Neural progenitor cell (in vitro differentiated cells): Measurements from ENCODE around the gene FLG. TPM values are rescaled to one million over a fixed set of nuclear protein-coding genes. Genes with fewer than 3 reads are reported as not detected.

Source experiments
- DNase-seq: peaks from one replicate; pipeline ENCODE4 v3.0.0-alpha.2; 2016; ENCODE audit warnings: low spot score
- H2AFZ ChIP-seq: fragments of 200-600 bp; sonication (generic); replicated peaks from 2 replicates; pipeline ENCODE4 v1.6.1; 2016; ENCODE audit warnings: antibody characterized with exemption
- H3F3A ChIP-seq: fragments of 200-600 bp; sonication (generic); 2 replicates; pipeline ENCODE4 v1.6.1; 2016; ENCODE audit warnings: antibody characterized with exemption, low read depth
- H3K27ac ChIP-seq: fragments of 200-600 bp; sonication (generic); 2 replicates; pipeline ENCODE4 v1.5.1; 2016; ENCODE audit warnings: mild to moderate bottlenecking
- H3K27me3 ChIP-seq: fragments of 200-600 bp; sonication (generic); 2 replicates; pipeline ENCODE4 v1.6.1; 2016; ENCODE audit warnings: mild to moderate bottlenecking, moderate library complexity
- H3K36me3 ChIP-seq: fragments of 200-600 bp; sonication (generic); 2 replicates; pipeline ENCODE4 v1.5.1; 2016
- H3K4me1 ChIP-seq: fragments of 200-600 bp; sonication (generic); 2 replicates; pipeline ENCODE4 v1.6.1; 2016; ENCODE audit warnings: mixed run types
- H3K4me2 ChIP-seq: fragments of 200-600 bp; sonication (generic); 2 replicates; pipeline ENCODE4 v1.6.1; 2016
- H3K4me3 ChIP-seq: fragments of 200-600 bp; sonication (generic); 2 replicates; pipeline ENCODE4 v1.5.1; 2016
- H3K79me2 ChIP-seq: fragments of 200-600 bp; sonication (generic); 2 replicates; pipeline ENCODE4 v1.6.1; 2016; ENCODE audit warnings: low read depth
- H3K9ac ChIP-seq: fragments of 200-600 bp; sonication (generic); 2 replicates; pipeline ENCODE4 v1.6.1; 2016
- H3K9me3 ChIP-seq: fragments of 200-600 bp; sonication (generic); 2 replicates; pipeline ENCODE4 v1.5.1; 2016; ENCODE audit warnings: low read depth
- H4K20me1 ChIP-seq: fragments of 200-600 bp; sonication (generic); 2 replicates; pipeline ENCODE4 v1.6.1; 2016; ENCODE audit warnings: low read depth
- H3K27ac Mint-ChIP-seq: 3 replicates; pipeline ENCODE4 v1.8.0; 2021; ENCODE audit warnings: mixed read lengths
- H3K27me3 Mint-ChIP-seq: 2 replicates; pipeline ENCODE4 v1.8.0; 2022; ENCODE audit warnings: low read depth, mild to moderate bottlenecking, inconsistent platforms, moderate library complexity, mixed read lengths; ENCODE audit not compliant: insufficient read depth
- H3K36me3 Mint-ChIP-seq: 3 replicates; pipeline ENCODE4 v1.8.0; 2021; ENCODE audit warnings: mixed read lengths
- H3K4me1 Mint-ChIP-seq: 3 replicates; pipeline ENCODE4 v1.8.0; 2021; ENCODE audit warnings: mixed read lengths
- H3K4me3 Mint-ChIP-seq: 3 replicates; pipeline ENCODE4 v1.8.0; 2021; ENCODE audit warnings: mild to moderate bottlenecking, moderate library complexity, mixed read lengths
- H3K9me3 Mint-ChIP-seq: 3 replicates; pipeline ENCODE4 v1.8.0; 2020; ENCODE audit warnings: mixed read lengths
- EZH2 ChIP-seq: fragments of 200-600 bp; sonication (generic); IDR thresholded peaks from 2 replicates; pipeline ENCODE4 v1.6.1; 2017; ENCODE audit warnings: antibody characterized with exemption, mild to moderate bottlenecking, moderate library complexity
- EZH2phosphoT487 ChIP-seq: fragments of 200-600 bp; sonication (generic); IDR thresholded peaks from 2 replicates; pipeline ENCODE4 v1.6.1; 2017; ENCODE audit warnings: antibody characterized with exemption
- total RNA-seq: library from RNA; depleted of rRNA; stranded (reverse); fragments of >200 nt; gene quantifications from 2 replicates; pipeline ENCODE4 v1.2.3, GENCODE V29; 2015; ENCODE audit warnings: low replicate concordance
- TF ChIP-seq, protein P1 (sequence below): fragments of 200-600 bp; sonication (generic); IDR thresholded peaks from 2 replicates; pipeline ENCODE4 v1.5.1; 2017; ENCODE audit warnings: antibody characterized with exemption, mild to moderate bottlenecking

Gene FLG
- total RNA-seq, 1 donor from 2014 or later = not detected

DNA sequence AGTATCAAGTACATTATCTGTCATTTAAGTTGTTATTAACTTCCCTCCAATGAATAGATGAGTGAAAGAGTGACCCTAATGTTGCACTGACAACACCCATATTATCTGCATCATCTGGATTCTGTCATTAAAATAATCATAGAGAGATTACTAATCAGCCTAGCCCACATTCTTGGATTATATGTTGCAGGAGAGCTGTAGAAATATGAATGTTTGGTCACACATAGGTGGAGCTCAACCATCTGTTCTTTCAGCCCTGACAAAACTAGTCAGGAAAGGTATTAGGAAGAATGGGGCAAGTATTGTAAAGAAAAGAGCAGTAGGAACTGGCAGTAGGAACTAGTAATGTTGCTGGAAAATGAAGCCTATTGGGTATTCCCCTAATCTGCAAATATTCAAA lies 19.4 kb upstream of the FLG start:
- no peak for DNase-seq
- H3K4me1 ChIP-seq = no peaks in the 10 kb centered on the region
- Mint-ChIP-seq H3K27me3 (peaks cover 2% of the 10 kb centered on the region), H3K9me3 (no peaks in the 10 kb centered on the region), H3K4me1 (no peaks in the 10 kb centered on the region), H3K27ac (no peak overlapping the region), H3K4me3 (no peak overlapping the region), H3K36me3 (no peaks in the 10 kb centered on the region)
- TF ChIP-seq EZH2 (no peak), EZH2phosphoT487 (no peak)
- TF ChIP-seq, protein P1, sequence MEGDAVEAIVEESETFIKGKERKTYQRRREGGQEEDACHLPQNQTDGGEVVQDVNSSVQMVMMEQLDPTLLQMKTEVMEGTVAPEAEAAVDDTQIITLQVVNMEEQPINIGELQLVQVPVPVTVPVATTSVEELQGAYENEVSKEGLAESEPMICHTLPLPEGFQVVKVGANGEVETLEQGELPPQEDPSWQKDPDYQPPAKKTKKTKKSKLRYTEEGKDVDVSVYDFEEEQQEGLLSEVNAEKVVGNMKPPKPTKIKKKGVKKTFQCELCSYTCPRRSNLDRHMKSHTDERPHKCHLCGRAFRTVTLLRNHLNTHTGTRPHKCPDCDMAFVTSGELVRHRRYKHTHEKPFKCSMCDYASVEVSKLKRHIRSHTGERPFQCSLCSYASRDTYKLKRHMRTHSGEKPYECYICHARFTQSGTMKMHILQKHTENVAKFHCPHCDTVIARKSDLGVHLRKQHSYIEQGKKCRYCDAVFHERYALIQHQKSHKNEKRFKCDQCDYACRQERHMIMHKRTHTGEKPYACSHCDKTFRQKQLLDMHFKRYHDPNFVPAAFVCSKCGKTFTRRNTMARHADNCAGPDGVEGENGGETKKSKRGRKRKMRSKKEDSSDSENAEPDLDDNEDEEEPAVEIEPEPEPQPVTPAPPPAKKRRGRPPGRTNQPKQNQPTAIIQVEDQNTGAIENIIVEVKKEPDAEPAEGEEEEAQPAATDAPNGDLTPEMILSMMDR = no peak
- no peak overlapping the region for H3K27ac ChIP-seq
- H3K9ac ChIP-seq = no peak overlapping the region
- no peaks in the 10 kb centered on the region for H3F3A ChIP-seq
- H3K4me3 ChIP-seq = no peak overlapping the region
- no peaks in the 10 kb centered on the region for H3K27me3 ChIP-seq
- H2AFZ ChIP-seq = no peak overlapping the region
- no peak overlapping the region for H3K4me2 ChIP-seq
- no peaks in the 10 kb centered on the region for H4K20me1 ChIP-seq
- no peaks in the 10 kb centered on the region for H3K79me2 ChIP-seq
- H3K36me3 ChIP-seq = no peaks in the 10 kb centered on the region
- H3K9me3 ChIP-seq = peaks cover 42% of the 10 kb centered on the region

DNA sequence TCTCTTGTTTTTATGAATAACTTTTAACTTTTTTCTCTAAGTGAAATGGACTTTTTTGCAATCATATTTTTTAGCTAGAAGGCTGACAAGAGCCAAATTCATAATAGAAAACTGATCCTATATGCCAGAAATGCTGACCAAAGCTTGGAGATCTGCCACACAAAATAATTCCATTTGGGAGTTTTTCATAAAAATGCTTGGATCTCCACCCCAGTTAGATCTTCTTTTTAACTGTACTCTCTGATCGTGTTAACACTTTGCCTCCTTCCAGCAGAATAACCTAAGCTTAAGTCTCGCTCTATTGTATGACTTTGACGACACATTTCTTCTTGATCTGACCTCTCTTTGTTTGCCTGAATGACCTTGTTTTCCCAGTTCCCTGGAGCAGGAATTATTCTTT lies 18.0 kb upstream of the FLG start:
- Histone ChIP-seq H3K4me1 (no peaks in the 10 kb centered on the region), H3K4me2 (no peak overlapping the region), H3K79me2 (no peaks in the 10 kb centered on the region), H3K36me3 (no peaks in the 10 kb centered on the region), H3K4me3 (no peak overlapping the region), H3K9me3 (peaks cover 45% of the 10 kb centered on the region), H2AFZ (no peak overlapping the region), H3F3A (no peaks in the 10 kb centered on the region), H3K27ac (no peak overlapping the region), H3K27me3 (no peaks in the 10 kb centered on the region), H4K20me1 (no peaks in the 10 kb centered on the region), H3K9ac (no peak overlapping the region)
- peaks cover 2% of the 10 kb centered on the region for H3K27me3 Mint-ChIP-seq
- H3K27ac Mint-ChIP-seq = no peak overlapping the region
- no peaks in the 10 kb centered on the region for H3K36me3 Mint-ChIP-seq
- H3K9me3 Mint-ChIP-seq = no peaks in the 10 kb centered on the region
- no peak overlapping the region for H3K4me3 Mint-ChIP-seq
- no peaks in the 10 kb centered on the region for H3K4me1 Mint-ChIP-seq
- TF ChIP-seq, protein P1 = no peak
- TF ChIP-seq EZH2phosphoT487 (no peak), EZH2 (no peak)
- DNase-seq = no peak

DNA sequence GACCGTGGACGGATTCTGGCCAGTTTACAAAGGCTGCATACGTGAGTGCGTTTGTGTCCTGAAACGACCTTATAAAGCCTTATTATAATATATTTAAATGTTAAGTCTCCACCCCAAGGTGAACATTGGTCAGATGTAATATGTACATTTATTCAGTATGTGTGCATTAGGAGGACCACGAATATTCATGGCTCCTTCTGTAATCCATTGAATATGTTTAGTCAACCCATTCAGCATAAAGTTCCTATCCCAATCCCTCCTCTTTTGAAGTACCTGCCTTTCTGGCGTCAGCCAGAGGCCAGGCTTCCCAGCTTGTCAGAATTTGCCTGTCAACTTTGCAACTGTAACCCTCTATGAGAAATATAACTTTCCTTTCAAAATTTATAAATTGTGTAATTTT lies 10.4 kb upstream of the FLG start:
- Histone ChIP-seq H3K4me1 (no peaks in the 10 kb centered on the region), H3K27me3 (no peaks in the 10 kb centered on the region), H3K9me3 (peaks cover 32% of the 10 kb centered on the region), H3K79me2 (no peaks in the 10 kb centered on the region), H4K20me1 (no peaks in the 10 kb centered on the region), H3K9ac (no peak overlapping the region), H3K4me2 (no peak overlapping the region), H3K36me3 (no peaks in the 10 kb centered on the region), H3K27ac (no peak overlapping the region), H3F3A (no peaks in the 10 kb centered on the region), H3K4me3 (no peak overlapping the region), H2AFZ (no peak overlapping the region)
- DNase-seq = no peak
- TF ChIP-seq EZH2phosphoT487 (no peak), EZH2 (no peak)
- TF ChIP-seq, protein P1 = no peak
- H3K36me3 Mint-ChIP-seq = no peaks in the 10 kb centered on the region
- no peak overlapping the region for H3K27ac Mint-ChIP-seq
- no peak overlapping the region for H3K4me3 Mint-ChIP-seq
- no peaks in the 10 kb centered on the region for H3K4me1 Mint-ChIP-seq
- peaks cover 2% of the 10 kb centered on the region for H3K9me3 Mint-ChIP-seq
- no peaks in the 10 kb centered on the region for H3K27me3 Mint-ChIP-seq
